Activated naive CD8-positive, alpha-beta T cell treated with anti-CD3 and anti-CD28 coated beads for 36 hours (primary cell): Measurements from ENCODE around the gene NR2F2. TPM values are rescaled to one million over a fixed set of nuclear protein-coding genes. Genes with fewer than 3 reads are reported as not detected.
"Not testable (repeated sequence)": the region's sequence is repeated elsewhere in the genome, so short reads cannot be mapped to it uniquely, and the experiment has no call there.

Experiments used
- DNase-seq: peaks from one replicate; pipeline ENCODE4 v3.0.0; 2021
- H3K27ac Mint-ChIP-seq: one replicate; pipeline ENCODE4 v1.8.0; 2022; ENCODE audit warnings: mild to moderate bottlenecking, moderate library complexity, mixed read lengths
- H3K27me3 Mint-ChIP-seq: one replicate; pipeline ENCODE4 v1.8.0; 2022; ENCODE audit warnings: mild to moderate bottlenecking, mixed read lengths
- H3K36me3 Mint-ChIP-seq: one replicate; pipeline ENCODE4 v1.8.0; 2021; ENCODE audit warnings: mild to moderate bottlenecking, mixed read lengths
- H3K4me1 Mint-ChIP-seq: one replicate; pipeline ENCODE4 v1.8.0; 2021; ENCODE audit warnings: mixed read lengths
- H3K4me3 Mint-ChIP-seq: one replicate; pipeline ENCODE4 v1.8.0; 2022; ENCODE audit warnings: mild to moderate bottlenecking, moderate library complexity, mixed read lengths
- H3K9me3 Mint-ChIP-seq: one replicate; pipeline ENCODE4 v1.8.0; 2022; ENCODE audit warnings: mixed read lengths
- total RNA-seq, 2 experiments: library from RNA; stranded (reverse); gene quantifications; one replicate each; pipeline ENCODE4 v1.2.3, GENCODE V29; 2021

The NR2F2 gene
- total RNA-seq, 2 experiments from 2014 or later, result not detected

GRCh38 chr15:96369351-96369750 lies 38.9 kb downstream of the NR2F2 start:
- Mint-ChIP-seq H3K27ac (no peak overlapping the region), H3K4me3 (no peak overlapping the region), H3K9me3 (peaks cover 2% of the 10 kb centered on the region), H3K27me3 (peaks cover 83% of the 10 kb centered on the region), H3K4me1 (no peaks in the 10 kb centered on the region), H3K36me3 (no peaks in the 10 kb centered on the region)
- DNase-seq, result no peak

- no peak for DNase-seq
- Mint-ChIP-seq H3K27ac (no peak overlapping the region), H3K4me3 (no peak overlapping the region), H3K27me3 (peaks cover 77% of the 10 kb centered on the region), H3K4me1 (no peaks in the 10 kb centered on the region), H3K36me3 (no peaks in the 10 kb centered on the region), H3K9me3 (peaks cover 2% of the 10 kb centered on the region)
Observed at GRCh38 chr15:96369825-96370621, 39.5 kb downstream of the NR2F2 start.

- H3K9me3 Mint-ChIP-seq, result peaks cover 2% of the 10 kb centered on the region
- no peaks in the 10 kb centered on the region for H3K4me1 Mint-ChIP-seq
- peaks cover 52% of the 10 kb centered on the region for H3K27me3 Mint-ChIP-seq
- DNase-seq, result no peak
- H3K4me3 Mint-ChIP-seq, result no peak overlapping the region
- H3K36me3 Mint-ChIP-seq, result no peaks in the 10 kb centered on the region
- H3K27ac Mint-ChIP-seq, result no peak overlapping the region
Observed at GRCh38 chr15:96372554-96372953, 42.1 kb downstream of the NR2F2 start.

GRCh38 chr15:96374499-96374898 lies 44.0 kb downstream of the NR2F2 start:
- Mint-ChIP-seq H3K27me3 (peaks cover 36% of the 10 kb centered on the region), H3K4me1 (no peaks in the 10 kb centered on the region), H3K4me3 (no peak overlapping the region), H3K9me3 (peaks cover 3% of the 10 kb centered on the region), H3K27ac (no peak overlapping the region), H3K36me3 (no peaks in the 10 kb centered on the region)
- DNase-seq, result no peak

- H3K4me1 Mint-ChIP-seq, H3K4me3 Mint-ChIP-seq, DNase-seq, H3K9me3 Mint-ChIP-seq, H3K27ac Mint-ChIP-seq, H3K36me3 Mint-ChIP-seq: not testable (repeated sequence)
- H3K27me3 Mint-ChIP-seq, result peaks cover 10% of the 10 kb centered on the region
Observed at GRCh38 chr15:96379592-96379991, 49.1 kb downstream of the NR2F2 start.

- Mint-ChIP-seq H3K4me1 (no peaks in the 10 kb centered on the region), H3K9me3 (peaks cover 5% of the 10 kb centered on the region), H3K4me3 (no peak overlapping the region), H3K27me3 (peaks cover 12% of the 10 kb centered on the region), H3K27ac (no peak overlapping the region), H3K36me3 (no peaks in the 10 kb centered on the region)
- no peak for DNase-seq
Observed at GRCh38 chr15:96381463-96381862, 51.0 kb downstream of the NR2F2 start.

GRCh38 chr15:96385195-96385594 lies 54.7 kb downstream of the NR2F2 start:
- Mint-ChIP-seq H3K4me3 (no peak overlapping the region), H3K27me3 (peaks cover 9% of the 10 kb centered on the region), H3K27ac (no peak overlapping the region)

GRCh38 chr15:96388673-96389072 lies 58.2 kb downstream of the NR2F2 start:
- no peak for DNase-seq
- H3K27ac Mint-ChIP-seq, result no peak overlapping the region
- H3K36me3 Mint-ChIP-seq, result no peaks in the 10 kb centered on the region
- H3K4me1 Mint-ChIP-seq, result no peaks in the 10 kb centered on the region
- H3K9me3 Mint-ChIP-seq, result peaks cover 6% of the 10 kb centered on the region
- H3K27me3 Mint-ChIP-seq, result peaks cover 14% of the 10 kb centered on the region
- no peak overlapping the region for H3K4me3 Mint-ChIP-seq

More at GRCh38 chr15:96385195-96385594, 54.7 kb downstream of the NR2F2 start:
- Mint-ChIP-seq H3K9me3 (peaks cover 4% of the 10 kb centered on the region), H3K4me1 (no peaks in the 10 kb centered on the region), H3K36me3 (no peaks in the 10 kb centered on the region)
- no peak for DNase-seq
